IMR-90 (cell line): ENCODE measurements around the gene LRRC73. TPM values are rescaled to one million over a fixed set of nuclear protein-coding genes. Genes with fewer than 3 reads are reported as not detected.
"Not testable (repeated sequence)": the region's sequence is repeated elsewhere in the genome, so short reads cannot be mapped to it uniquely, and the experiment has no call there.

Experiments used
- ATAC-seq: fragments of 200-7000 bp; cut with Tn5 transposase; 2 replicates; pipeline ENCODE4 v1.9.1; 2020; ENCODE audit warnings: low read depth, mild to moderate bottlenecking, moderate library complexity
- BruUV-seq: library from RNA; stranded (reverse); fragments of 400-500 nt; replicated peaks from 2 replicates; lab custom pipeline; 2021; lab: Mats Ljungman, UMichigan
- CTCF ChIA-PET: fragments of 300-600 bp; formaldehyde crosslinking; extraction: SDS; loops from one replicate; lab custom pipeline; 2021; ENCODE audit warnings: antibody characterized with exemption; lab: Yijun Ruan, JAX
- POLR2A ChIA-PET: fragments of 300-600 bp; sonication (Branson Sonifier 250); formaldehyde crosslinking; loops from one replicate; lab custom pipeline; 2022; ENCODE audit warnings: antibody characterized with exemption; ENCODE audit not compliant: unreplicated experiment; lab: Charles Lee
- DNase-seq: peaks from one replicate; pipeline ENCODE4 v3.0.0; 2013
- H2AFZ ChIP-seq: replicated peaks from 2 replicates; pipeline ENCODE3; 2013; ENCODE audit warnings: low read length, mild to moderate bottlenecking; ENCODE audit not compliant: poor library complexity
- H2AK5ac ChIP-seq: 2 replicates; pipeline ENCODE4 v1.6.1; 2013; ENCODE audit warnings: low read depth, low read length, inconsistent platforms
- H2AK9ac ChIP-seq: replicated peaks from 2 replicates; pipeline ENCODE3; 2013; ENCODE audit warnings: mild to moderate bottlenecking, low read depth, low read length, moderate library complexity; ENCODE audit not compliant: poor library complexity
- H2BK120ac ChIP-seq: 2 replicates; pipeline ENCODE4 v1.6.1; 2013; ENCODE audit warnings: low read depth, low read length, inconsistent platforms
- H2BK15ac ChIP-seq: 3 replicates; pipeline ENCODE4 v1.6.1; 2013; ENCODE audit warnings: low read depth, low read length, inconsistent platforms
- H2BK20ac ChIP-seq: 2 replicates; pipeline ENCODE4 v1.6.1; 2013; ENCODE audit warnings: low read depth, mild to moderate bottlenecking, inconsistent platforms, low read length, moderate library complexity
- H2BK5ac ChIP-seq: 2 replicates; pipeline ENCODE4 v1.6.1; 2013; ENCODE audit warnings: mild to moderate bottlenecking, low read depth, low read length, inconsistent platforms; ENCODE audit not compliant: poor library complexity, severe bottlenecking
- H3K14ac ChIP-seq: replicated peaks from 2 replicates; pipeline ENCODE4 v1.6.1; 2013; ENCODE audit warnings: low read depth, low read length, inconsistent platforms
- H3K18ac ChIP-seq: 2 replicates; pipeline ENCODE4 v1.6.1; 2013; ENCODE audit warnings: low read depth, low read length, control low read depth
- H3K23ac ChIP-seq: 2 replicates; pipeline ENCODE4 v1.6.1; 2013; ENCODE audit warnings: low read depth, low read length, inconsistent platforms
- H3K27ac ChIP-seq: 2 replicates; pipeline ENCODE4 v1.5.1; 2013; ENCODE audit warnings: mild to moderate bottlenecking, control low read depth, low read length; ENCODE audit not compliant: insufficient read depth
- H3K27me3 ChIP-seq: 2 replicates; pipeline ENCODE4 v1.6.1; 2013; ENCODE audit warnings: low read length; ENCODE audit not compliant: control insufficient read depth, insufficient read depth
- H3K36me3 ChIP-seq: 2 replicates; pipeline ENCODE4 v1.6.1; 2013; ENCODE audit warnings: low read length, mixed read lengths; ENCODE audit not compliant: control insufficient read depth, insufficient read depth
- H3K4ac ChIP-seq: 2 replicates; pipeline ENCODE4 v1.6.1; 2013; ENCODE audit warnings: low read depth, low read length, inconsistent platforms
- H3K4me1 ChIP-seq: 2 replicates; pipeline ENCODE4 v1.6.1; 2013; ENCODE audit warnings: low read length, mixed read lengths; ENCODE audit not compliant: control insufficient read depth, insufficient read depth
- H3K4me2 ChIP-seq: 2 replicates; pipeline ENCODE4 v1.6.1; 2013; ENCODE audit warnings: low read depth, mild to moderate bottlenecking, control low read depth, low read length, moderate library complexity
- H3K4me3 ChIP-seq: 2 replicates; pipeline ENCODE4 v1.5.1; 2013; ENCODE audit warnings: low read depth, mild to moderate bottlenecking, control low read depth, low read length, moderate library complexity; ENCODE audit not compliant: insufficient read depth
- H3K56ac ChIP-seq: 2 replicates; pipeline ENCODE4 v1.6.1; 2013; ENCODE audit warnings: low read length, inconsistent platforms; ENCODE audit not compliant: insufficient read depth; ENCODE audit errors: extremely low read depth
- H3K79me1 ChIP-seq, 2 experiments: 2 replicates each; pipeline ENCODE4 v1.6.1; 2013; ENCODE audit warnings: low read length in 2 of 2, inconsistent platforms in 1 of 2, low read depth in 1 of 2
- H3K9ac ChIP-seq: 2 replicates; pipeline ENCODE4 v1.6.1; 2013; ENCODE audit warnings: low read depth, low read length, control low read depth
- H3K9me1 ChIP-seq: 2 replicates; pipeline ENCODE4 v1.6.1; 2013; ENCODE audit warnings: low read length, inconsistent platforms; ENCODE audit not compliant: insufficient read depth
- H3K9me3 ChIP-seq: 2 replicates; pipeline ENCODE4 v1.6.1; 2013; ENCODE audit warnings: low read length; ENCODE audit not compliant: control insufficient read depth, insufficient read depth
- H4K20me1 ChIP-seq: 2 replicates; pipeline ENCODE4 v1.6.1; 2013; ENCODE audit warnings: low read length, inconsistent platforms; ENCODE audit not compliant: insufficient read depth
- H4K5ac ChIP-seq: 2 replicates; pipeline ENCODE4 v1.6.1; 2013; ENCODE audit warnings: mild to moderate bottlenecking, low read depth, low read length, control low read depth
- H4K8ac ChIP-seq, 2 experiments: 2 replicates each; pipeline ENCODE4 v1.6.1; 2013; ENCODE audit warnings: low read depth in 2 of 2, low read length in 2 of 2, control low read depth in 1 of 2, inconsistent platforms in 1 of 2
- H4K91ac ChIP-seq: 2 replicates; pipeline ENCODE4 v1.6.1; 2013; ENCODE audit warnings: low read depth, low read length, inconsistent platforms; ENCODE audit not compliant: insufficient read depth
- FOS ChIP-seq: fragments of 150-350 bp; IDR thresholded peaks from 2 replicates; pipeline ENCODE4 v1.6.1; 2016; ENCODE audit warnings: low read depth, low read length
- NFE2L2 ChIP-seq: fragments of 150-350 bp; IDR thresholded peaks from 2 replicates; pipeline ENCODE4 v1.6.1; 2016; ENCODE audit warnings: low read depth, mild to moderate bottlenecking, low read length
- RCOR1 ChIP-seq: IDR thresholded peaks from 2 replicates; pipeline ENCODE4 v1.6.1; 2012; ENCODE audit warnings: mild to moderate bottlenecking, low read length, improper control_type of control experiment; ENCODE audit not compliant: insufficient replicate concordance
- WGBS, 2 experiments: methylation state at CpG; one replicate each; pipeline versions ENCODE4 v1.1.5 to v1.1.7; 2013; ENCODE audit warnings: missing lambda C conversion rate in 2 of 2; ENCODE audit not compliant: insufficient read length in 1 of 2; ENCODE audit errors: extremely low coverage in 2 of 2; 5-methylcytosine and 5-hydroxymethylcytosine counted together
- dilution Hi-C: fragments of 300-500 bp; cut with HindIII; formaldehyde crosslinking; loops from one replicate; pipeline ENCODE4 v1.14.3; 2018; ENCODE audit warnings: low sequenced_read_pairs; ENCODE audit not compliant: unreplicated experiment
- in situ Hi-C: fragments of 300-500 bp; cut with MboI; formaldehyde crosslinking; loops from 3 replicates; pipeline ENCODE4 v1.14.3; 2019; ENCODE audit warnings: low sequenced_read_pairs, inconsistent platforms, mixed read lengths
- intact Hi-C: fragments of 100-400 bp; cut with micrococcal nuclease; formaldehyde crosslinking; loops from 2 replicates; pipeline ENCODE4 v1.10.0; 2022
- polyA plus RNA-seq, 3 experiments: library from polyadenylated mRNA; depleted of rRNA; stranded (reverse); fragments of >200 nt; gene quantifications; 2 replicates each; pipeline ENCODE4 v1.2.3, GENCODE V29; 2012; ENCODE audit warnings: low replicate concordance in 1 of 3
- total RNA-seq: library from RNA; depleted of rRNA; stranded (reverse); fragments of >200 nt; gene quantifications from 2 replicates; pipeline ENCODE4 v1.2.3, GENCODE V29; 2012

LRRC73 gene
- total and polyA plus RNA-seq, 2 of the 4 experiments (the other 2 are of a cell fraction) = under 0.01 to 0.31 TPM

DNA sequence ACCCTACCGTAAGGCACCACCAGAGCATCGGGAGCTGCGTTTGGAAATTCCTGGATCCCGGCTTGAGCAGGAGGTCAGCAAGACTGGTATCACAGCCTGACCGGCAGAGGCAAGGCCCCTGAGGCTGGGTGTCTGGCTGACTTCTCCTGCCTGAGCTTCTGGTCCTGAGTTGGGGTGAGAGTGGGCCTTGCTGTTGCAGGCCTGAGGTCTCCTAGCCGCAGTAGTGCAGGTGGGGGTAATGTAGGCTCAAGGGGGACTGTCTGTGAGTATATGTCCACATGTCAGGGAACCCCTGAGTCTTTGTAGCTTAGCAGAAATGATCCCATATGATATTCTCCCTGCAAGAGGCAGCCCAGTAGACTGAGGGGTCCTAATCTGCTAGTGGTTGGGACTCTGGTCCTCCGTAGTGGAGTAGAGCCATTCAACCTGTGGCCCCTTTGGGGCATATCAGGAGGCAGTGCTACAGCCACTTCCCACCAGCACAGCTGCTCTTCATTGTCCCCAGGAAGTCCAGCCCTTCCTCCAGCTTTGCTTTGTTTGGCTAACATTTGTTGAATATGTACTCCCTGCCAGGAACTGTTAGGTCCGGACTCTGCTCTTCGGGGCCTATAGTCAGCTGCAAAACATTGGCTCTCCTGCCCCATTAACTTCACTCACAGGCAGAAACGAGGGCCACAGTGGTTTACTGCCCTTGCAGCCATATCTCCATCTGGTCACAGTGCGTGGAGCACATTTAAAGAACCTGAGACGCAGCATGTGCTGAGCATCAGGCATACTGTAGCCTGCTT lies 10.9 kb downstream of the LRRC73 start:
- no peak overlapping the region for H3K14ac ChIP-seq
- no peak for TF ChIP-seq RCOR1
- TF ChIP-seq NFE2L2 = no peak
- no peak for TF ChIP-seq FOS
- DNase-seq (no peak), ATAC-seq (no peak)
- no TSS peak for BruUV-seq
- dilution Hi-C loops = no loop called here
- H4K20me1 ChIP-seq = peaks cover 11% of the 10 kb centered on the region; the same call in 1 of the 2 replicates
- no peak overlapping the region for H4K91ac ChIP-seq
- H2BK20ac ChIP-seq = no peak overlapping the region
- peaks cover 14% of the 10 kb centered on the region for H3K9me1 ChIP-seq
- peaks cover 48% of the 10 kb centered on the region for H3K36me3 ChIP-seq
- no peaks in the 10 kb centered on the region for H3K9me3 ChIP-seq
- in situ Hi-C loops = loop anchor here (5.0 to 10.0 kb wide), 2 partner anchors 37 to 54 kb away; no protein-coding TSS in a partner anchor
- no peak overlapping the region for H4K8ac ChIP-seq
- H2AK9ac ChIP-seq = no peak overlapping the region
- ChIA-PET CTCF (no interaction called here), POLR2A (no interaction called here)
- intact Hi-C loops = loop anchor here (5.0 kb wide), 1 partner anchor 132 kb away; the partner anchor contains the start of gene ZNF318
- no peak overlapping the region for H2BK15ac ChIP-seq
- H2BK120ac ChIP-seq = no peak overlapping the region
- no peak overlapping the region for H2BK5ac ChIP-seq
- no peak overlapping the region for H3K18ac ChIP-seq
- H3K27me3 ChIP-seq = no peaks in the 10 kb centered on the region
- WGBS, 2 experiments = 98% methylated on average over 7 of the region's 12 CpGs; no CpG with 5 or more reads in 1 of the 2 experiments
- H2AFZ ChIP-seq = no peak overlapping the region
- H3K4me1 ChIP-seq = peaks cover 29% of the 10 kb centered on the region
- H3K9ac ChIP-seq = no peak overlapping the region
- H3K56ac ChIP-seq = no peak overlapping the region
- no peak overlapping the region for H4K5ac ChIP-seq
- H3K27ac ChIP-seq = no peak overlapping the region
- no peak overlapping the region for H3K4me2 ChIP-seq
- no peak overlapping the region for H2AK5ac ChIP-seq
- H3K79me1 ChIP-seq = peaks cover 16 to 34% of the 10 kb centered on the region in 2 experiments
- H3K4ac ChIP-seq = no peak overlapping the region
- no peak overlapping the region for H3K23ac ChIP-seq
- H3K4me3 ChIP-seq = no peak overlapping the region

DNA sequence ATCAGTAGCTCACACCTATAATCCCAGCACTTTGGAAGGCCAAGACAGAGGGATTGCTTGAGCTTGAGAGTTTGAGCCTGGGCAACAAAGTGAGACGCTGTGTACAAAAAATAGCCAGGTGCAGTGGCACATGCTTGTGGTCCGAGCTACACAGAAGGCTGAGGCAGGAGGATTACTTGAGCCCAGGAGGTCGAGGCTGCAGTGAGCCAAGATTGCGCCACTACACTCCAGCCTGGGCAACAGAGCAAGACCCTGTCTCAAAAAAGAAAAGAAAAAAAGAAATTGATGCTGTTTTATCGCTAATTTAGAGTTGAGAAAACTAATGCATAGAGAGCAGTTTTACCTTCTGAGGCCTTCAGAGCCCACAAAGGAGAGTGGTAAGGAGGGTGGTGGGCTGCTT lies 11.9 kb downstream of the LRRC73 start:
- H2BK5ac ChIP-seq, H3K4ac ChIP-seq, H3K9ac ChIP-seq, H3K9me3 ChIP-seq, H3K23ac ChIP-seq, H4K5ac ChIP-seq, H4K91ac ChIP-seq, H3K56ac ChIP-seq, H2BK15ac ChIP-seq, H2AK5ac ChIP-seq, H4K8ac ChIP-seq, POLR2A ChIA-PET, H3K27me3 ChIP-seq, H2BK120ac ChIP-seq, BruUV-seq, CTCF ChIA-PET, H3K4me3 ChIP-seq, dilution Hi-C loops, H3K18ac ChIP-seq, H3K14ac ChIP-seq, DNase-seq, H2BK20ac ChIP-seq, H2AK9ac ChIP-seq, H3K27ac ChIP-seq, ATAC-seq, H3K4me2 ChIP-seq, H2AFZ ChIP-seq: not testable (repeated sequence)
- intact Hi-C loops = loop anchor here (5.0 kb wide), 1 partner anchor 131 kb away; the partner anchor contains the start of gene ZNF318
- peaks cover 14% of the 10 kb centered on the region; the same call in 1 of the 2 replicates for H4K20me1 ChIP-seq
- H3K36me3 ChIP-seq = peaks cover 42% of the 10 kb centered on the region
- 100% methylated on average over 4 of the region's 5 CpGs; no CpG with 5 or more reads in 1 of the 2 experiments for WGBS, 2 experiments
- peaks cover 23% of the 10 kb centered on the region for H3K9me1 ChIP-seq
- peaks cover 35% of the 10 kb centered on the region for H3K4me1 ChIP-seq
- H3K79me1 ChIP-seq = peaks cover 20 to 44% of the 10 kb centered on the region in 2 experiments
- in situ Hi-C loops = loop anchor here (5.0 to 10.0 kb wide), 2 partner anchors 36 to 53 kb away; no protein-coding TSS in a partner anchor
